ES-I3 (cell line): ENCODE measurements around the gene GRK5.

Source experiments
- H3K36me3 ChIP-seq: 2 replicates; pipeline ENCODE4 v1.6.1; 2013; ENCODE audit warnings: mild to moderate bottlenecking, low read length, control low read depth, moderate library complexity; ENCODE audit not compliant: insufficient read depth
- H3K4me1 ChIP-seq: 2 replicates; pipeline ENCODE4 v1.6.1; 2013; ENCODE audit warnings: mild to moderate bottlenecking, control low read depth, low read length; ENCODE audit not compliant: insufficient read depth
- H3K9ac ChIP-seq: 2 replicates; pipeline ENCODE4 v1.6.1; 2013; ENCODE audit warnings: low read depth, mild to moderate bottlenecking, low read length, moderate library complexity
- H3K9me3 ChIP-seq: 2 replicates; pipeline ENCODE4 v1.6.1; 2013; ENCODE audit warnings: mild to moderate bottlenecking, low read length, moderate library complexity; ENCODE audit not compliant: control insufficient read depth, insufficient read depth

The GRK5 gene

DNA sequence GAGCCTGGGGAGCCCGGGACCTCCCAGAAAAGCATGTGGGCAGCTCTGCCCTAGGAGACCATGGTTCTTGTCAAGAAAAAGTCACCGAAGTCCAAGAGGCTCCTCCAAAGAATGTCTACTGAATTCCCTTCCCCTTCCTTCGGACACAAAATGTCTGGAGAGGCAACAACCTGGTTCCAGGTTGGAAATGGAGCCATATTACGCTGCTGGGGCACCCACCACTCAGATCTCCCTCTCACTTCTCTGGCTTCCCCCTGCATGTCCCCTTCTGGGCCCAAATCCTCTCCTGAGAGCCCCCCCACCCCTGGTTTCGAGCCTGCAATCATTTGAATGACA is 282.6 kb downstream of the GRK5 start:
- no peaks in the 10 kb centered on the region for H3K4me1 ChIP-seq
- H3K9me3 ChIP-seq, result no peaks in the 10 kb centered on the region
- no peak overlapping the region; the same call in 1 of the 2 replicates for H3K9ac ChIP-seq
- no peaks in the 10 kb centered on the region for H3K36me3 ChIP-seq

DNA sequence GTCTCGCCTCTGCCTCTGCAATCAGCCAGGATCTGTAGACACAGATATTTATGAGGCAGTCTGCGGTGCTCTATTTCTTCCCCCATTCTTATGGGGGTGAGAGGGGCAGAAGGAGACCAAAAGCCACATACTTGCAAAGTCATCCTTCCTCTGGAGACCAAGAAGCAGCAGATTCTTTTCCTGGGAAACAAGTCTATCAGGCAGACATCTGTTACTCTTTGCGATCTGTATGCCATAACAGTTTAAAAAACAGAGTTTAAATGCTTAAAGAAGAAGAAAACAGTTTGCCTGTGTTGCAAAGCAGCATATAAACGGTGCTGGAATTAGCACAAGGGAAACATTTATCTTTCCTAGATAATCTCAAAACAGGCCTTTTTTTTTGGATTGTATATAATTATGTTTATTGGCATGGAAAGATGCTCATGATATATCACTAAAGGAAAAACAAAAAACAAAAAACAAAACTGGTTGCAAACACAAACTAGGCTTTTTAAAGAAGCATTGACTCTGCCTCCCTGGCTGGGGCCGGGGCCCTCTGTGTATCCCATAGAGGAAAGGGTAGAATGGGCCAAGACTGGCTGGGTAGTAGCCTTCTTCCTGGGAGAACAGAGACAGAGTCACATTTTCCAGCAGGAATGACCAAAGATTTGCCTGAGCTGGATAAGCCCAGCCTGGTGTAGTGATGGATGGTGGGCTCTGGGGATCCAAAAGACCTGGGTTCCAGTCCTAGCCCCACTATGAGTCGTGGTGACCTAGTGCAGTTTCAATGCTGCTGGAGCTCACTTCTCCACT is 284.8 kb downstream of the GRK5 start:
- H3K9me3 ChIP-seq, result no peaks in the 10 kb centered on the region
- H3K4me1 ChIP-seq, result peaks cover 5% of the 10 kb centered on the region; the same call in 1 of the 2 replicates
- no peak overlapping the region for H3K9ac ChIP-seq
- H3K36me3 ChIP-seq, result no peaks in the 10 kb centered on the region

DNA sequence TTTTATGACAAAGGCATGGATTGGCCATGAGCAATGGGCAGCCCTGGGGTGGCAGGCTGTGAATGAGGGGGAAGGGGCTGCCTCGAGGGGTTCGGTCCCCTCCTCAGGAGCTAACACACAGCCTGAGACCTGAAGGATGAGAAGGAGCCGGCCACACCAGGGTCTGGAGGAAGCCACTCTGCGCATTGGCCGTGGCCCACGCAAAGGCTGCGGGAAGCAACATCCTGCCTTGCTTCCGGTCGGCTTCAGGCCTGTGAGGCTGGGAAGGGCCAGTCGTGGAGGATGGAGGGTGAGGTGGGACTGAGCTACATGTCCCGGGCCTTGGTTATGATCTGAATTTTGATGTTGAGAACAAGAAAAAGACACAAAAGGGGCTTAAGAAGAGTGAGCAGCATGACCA is 285.8 kb downstream of the GRK5 start:
- Histone ChIP-seq H3K36me3 (no peaks in the 10 kb centered on the region), H3K9me3 (no peaks in the 10 kb centered on the region), H3K4me1 (peaks cover 5% of the 10 kb centered on the region; the same call in 1 of the 2 replicates), H3K9ac (no peak overlapping the region)

DNA sequence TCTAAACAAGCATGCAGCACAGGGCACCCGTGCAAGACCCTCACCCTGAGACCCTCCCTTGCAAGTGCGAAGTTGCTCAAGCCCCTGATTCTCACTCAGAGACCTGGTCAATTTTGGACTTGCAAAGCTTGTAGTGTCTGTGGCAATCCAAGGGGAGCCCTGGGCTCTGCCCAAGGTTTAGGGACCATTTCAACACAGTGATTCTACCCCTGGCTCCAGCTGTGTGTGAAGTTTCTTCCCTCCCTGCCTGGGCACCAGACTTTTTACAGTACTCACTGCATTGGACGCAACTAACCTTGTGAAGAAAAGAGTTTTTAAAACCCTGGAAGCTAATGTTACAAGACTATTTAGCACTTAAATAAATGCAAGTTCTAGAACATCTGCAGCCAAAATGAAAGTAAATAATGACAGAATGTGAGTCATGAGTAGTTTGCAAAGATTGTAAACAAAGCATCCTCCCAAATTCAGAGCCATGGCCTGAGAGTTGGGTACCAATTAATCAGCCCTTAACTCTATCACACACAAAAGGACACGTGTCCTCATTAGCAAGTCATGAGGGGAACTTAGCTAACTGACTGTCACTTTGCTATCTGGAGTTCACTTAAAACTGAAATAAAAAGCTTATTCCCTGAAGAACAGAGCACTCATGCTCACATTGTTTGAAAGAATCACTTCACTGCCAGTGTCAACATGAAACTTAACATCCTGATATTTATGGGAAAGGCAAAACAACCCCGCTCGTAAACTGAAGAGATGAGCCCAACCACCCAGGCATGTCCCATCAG is 287.1 kb downstream of the GRK5 start:
- H3K9me3 ChIP-seq, result no peaks in the 10 kb centered on the region
- peaks cover 5% of the 10 kb centered on the region; the same call in 1 of the 2 replicates for H3K4me1 ChIP-seq
- H3K36me3 ChIP-seq, result no peaks in the 10 kb centered on the region
- no peak overlapping the region for H3K9ac ChIP-seq

DNA sequence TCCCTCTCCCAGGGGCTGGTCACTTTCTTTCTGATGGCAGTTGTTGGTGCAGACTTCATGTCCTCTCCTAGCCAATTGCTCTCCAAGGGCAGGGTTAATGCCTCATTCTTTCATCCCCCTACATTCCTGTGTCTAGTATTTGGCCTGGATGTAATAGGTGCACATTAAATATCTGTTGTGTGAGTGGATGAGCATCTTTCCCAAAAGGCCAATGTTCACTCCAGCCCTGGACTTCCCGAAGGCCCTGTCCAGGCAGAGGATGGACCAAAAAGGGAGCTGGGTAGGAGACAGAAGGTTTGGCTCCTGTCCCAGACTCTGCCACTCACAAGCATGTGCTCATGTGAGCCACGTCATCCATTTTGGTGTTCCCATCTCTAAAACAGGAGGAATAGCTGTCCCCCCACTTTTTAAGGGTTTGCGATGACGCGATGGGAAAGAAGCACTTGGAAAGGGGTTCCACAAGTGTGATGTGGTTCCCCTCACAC is 287.7 kb downstream of the GRK5 start:
- no peaks in the 10 kb centered on the region for H3K36me3 ChIP-seq
- peaks cover 5% of the 10 kb centered on the region; the same call in 1 of the 2 replicates for H3K4me1 ChIP-seq
- H3K9ac ChIP-seq, result no peak overlapping the region
- no peaks in the 10 kb centered on the region for H3K9me3 ChIP-seq

DNA sequence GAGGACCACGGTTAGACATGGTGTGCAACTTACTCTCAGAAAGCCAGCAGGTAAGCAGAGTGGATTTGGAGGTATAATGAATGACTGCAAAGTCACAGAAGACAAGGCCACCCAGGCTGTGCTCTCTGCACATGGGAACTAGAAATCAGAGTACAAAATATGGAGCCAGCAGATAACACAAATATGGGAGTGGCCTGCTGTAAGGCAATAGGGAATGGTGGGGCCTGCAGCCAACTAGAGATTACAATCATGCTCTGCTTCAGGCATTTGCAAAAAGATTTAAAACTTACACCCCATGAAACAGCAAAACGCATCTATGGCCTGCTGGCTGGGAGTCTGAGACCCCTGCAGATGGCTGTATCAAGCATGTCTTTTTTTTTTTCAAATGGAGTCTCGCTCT is 288.2 kb downstream of the GRK5 start:
- no peaks in the 10 kb centered on the region for H3K36me3 ChIP-seq
- no peak overlapping the region for H3K9ac ChIP-seq
- H3K4me1 ChIP-seq, result peaks cover 5% of the 10 kb centered on the region; the same call in 1 of the 2 replicates
- H3K9me3 ChIP-seq, result no peaks in the 10 kb centered on the region

DNA sequence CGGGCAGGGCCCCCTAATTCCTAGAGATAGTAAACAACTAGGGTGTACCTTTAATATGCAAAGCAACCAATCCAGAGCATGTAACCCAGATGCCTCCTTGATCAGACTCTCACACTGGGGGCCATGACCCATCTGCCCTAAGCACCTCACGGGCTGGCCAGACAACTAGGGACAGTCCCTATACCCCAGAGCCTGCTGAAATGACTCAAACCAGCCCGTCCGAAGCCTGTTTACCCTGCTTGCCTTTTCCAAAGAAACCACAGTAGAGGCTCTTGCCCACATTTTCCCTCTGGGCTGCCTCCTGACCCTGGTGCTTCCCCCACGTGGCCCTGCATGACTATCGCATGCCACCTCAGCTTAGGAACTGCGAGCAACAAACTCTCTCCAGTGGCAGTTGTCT is 288.9 kb downstream of the GRK5 start:
- Histone ChIP-seq H3K36me3 (no peaks in the 10 kb centered on the region), H3K9ac (no peak overlapping the region), H3K9me3 (no peaks in the 10 kb centered on the region), H3K4me1 (peaks cover 5% of the 10 kb centered on the region; the same call in 1 of the 2 replicates)

DNA sequence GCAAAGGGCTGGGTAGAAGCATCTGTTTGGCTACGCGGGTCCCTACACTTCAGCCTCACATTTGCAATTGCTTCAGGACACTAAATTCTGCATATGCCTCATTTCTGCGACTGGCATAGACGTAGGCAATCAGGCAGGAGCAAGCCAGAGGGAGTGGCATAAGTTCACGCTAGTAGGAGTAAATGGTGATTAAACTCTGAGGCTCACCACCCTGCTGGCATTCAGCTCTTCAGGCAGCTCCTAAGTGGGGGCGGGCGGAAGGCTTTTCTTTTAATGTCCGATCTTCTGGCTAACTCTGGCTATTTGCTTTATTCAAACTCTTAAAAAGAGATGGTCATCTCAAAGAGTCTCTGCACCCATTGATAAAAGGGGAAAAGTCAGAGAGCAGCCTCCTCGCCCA is 289.9 kb downstream of the GRK5 start:
- Histone ChIP-seq H3K9ac (no peak overlapping the region), H3K36me3 (no peaks in the 10 kb centered on the region), H3K4me1 (peaks cover 5% of the 10 kb centered on the region; the same call in 1 of the 2 replicates), H3K9me3 (no peaks in the 10 kb centered on the region)

DNA sequence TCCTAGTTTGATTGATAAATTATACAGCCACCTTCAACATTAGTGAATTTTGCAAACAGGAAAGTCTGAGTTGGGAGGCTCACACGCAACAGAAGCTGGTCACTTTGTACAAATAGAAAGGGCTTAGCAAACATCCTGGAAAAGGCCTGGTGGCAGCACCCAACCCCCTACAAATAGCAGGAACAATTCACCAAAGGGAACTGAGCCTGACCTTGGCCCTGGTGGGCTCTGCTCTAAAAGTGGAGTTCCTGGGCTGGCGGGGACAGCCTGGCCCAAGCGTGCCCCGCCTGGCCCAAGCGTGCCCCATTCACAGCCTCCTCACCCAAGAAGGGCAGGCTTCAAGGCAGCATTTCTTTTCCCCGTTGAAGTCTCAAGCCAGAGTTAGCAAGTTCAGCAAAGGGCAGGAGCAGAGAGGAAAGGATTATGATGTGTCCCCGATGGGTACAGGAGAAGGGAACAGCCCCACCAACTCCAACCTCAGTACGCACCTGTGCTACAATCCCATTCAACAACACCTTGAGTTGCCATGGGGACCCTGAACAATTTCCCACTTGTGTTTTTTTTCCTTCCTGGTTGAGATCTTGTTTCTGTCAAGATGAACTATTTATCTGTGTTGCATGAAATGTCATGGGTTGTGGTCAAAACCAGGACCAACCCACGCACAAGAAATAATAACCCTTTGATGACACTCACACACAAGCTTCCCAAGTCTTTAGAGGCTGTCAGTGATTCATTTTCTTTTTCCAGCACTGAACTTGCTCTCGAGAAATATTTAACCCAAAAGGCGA is 291.7 kb downstream of the GRK5 start:
- Histone ChIP-seq H3K4me1 (peaks cover 9% of the 10 kb centered on the region; the same call in 1 of the 2 replicates), H3K9ac (no peak overlapping the region), H3K9me3 (no peaks in the 10 kb centered on the region)

DNA sequence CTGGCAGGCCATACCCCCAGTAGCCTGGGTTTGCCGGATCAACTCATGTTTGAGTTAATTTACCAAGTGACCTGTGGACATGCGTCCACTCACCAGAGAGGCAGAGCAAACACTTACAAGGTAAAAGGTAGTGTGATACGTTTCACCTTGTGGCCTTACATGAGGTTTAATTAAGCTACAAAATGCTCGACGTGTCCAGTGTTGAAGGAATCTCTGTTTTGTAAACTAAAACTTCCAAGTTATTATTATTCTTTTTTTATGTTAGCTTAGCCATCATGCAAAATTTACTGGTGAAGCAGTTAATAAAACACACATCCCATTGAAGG is 292.3 kb downstream of the GRK5 start:
- Histone ChIP-seq H3K9me3 (no peaks in the 10 kb centered on the region), H3K4me1 (peaks cover 9% of the 10 kb centered on the region; the same call in 1 of the 2 replicates), H3K9ac (no peak overlapping the region), H3K36me3 (no peaks in the 10 kb centered on the region; the same call in 1 of the 2 replicates)

More for the DNA sequence above, 291.7 kb downstream of the GRK5 start:
- no peaks in the 10 kb centered on the region for H3K36me3 ChIP-seq

DNA sequence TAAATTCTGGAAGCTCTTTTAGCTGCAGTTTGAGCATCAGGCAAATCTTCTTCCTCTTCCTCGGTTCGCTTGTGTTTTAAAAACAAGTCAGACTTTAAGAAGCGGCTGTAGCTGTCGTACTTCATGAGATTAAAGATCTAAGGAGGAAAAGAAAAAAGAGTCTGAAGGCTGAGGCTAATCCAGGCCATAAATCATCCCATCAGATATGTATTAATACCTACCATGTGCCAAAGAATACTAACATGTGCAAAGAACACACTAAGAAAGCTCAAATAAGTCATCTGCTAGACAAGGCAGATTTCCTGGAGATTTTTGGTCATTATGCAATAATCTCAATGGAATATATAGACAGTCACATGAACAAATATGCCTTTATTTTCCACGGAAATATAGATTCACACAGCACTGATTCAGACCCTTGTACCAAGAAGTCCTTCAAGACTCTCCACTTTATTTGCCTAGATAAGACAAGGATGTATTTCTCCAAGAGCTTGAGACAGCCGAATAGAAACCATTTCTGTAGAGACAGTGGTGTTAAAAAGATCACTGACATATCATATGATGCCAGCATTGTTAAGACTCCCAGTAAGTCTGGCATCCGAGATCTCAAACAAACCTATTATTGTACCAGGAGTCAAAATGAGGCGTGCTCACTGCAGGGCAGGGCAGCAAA is 292.9 kb downstream of the GRK5 start:
- Histone ChIP-seq H3K36me3 (no peaks in the 10 kb centered on the region; the same call in 1 of the 2 replicates), H3K9me3 (no peaks in the 10 kb centered on the region), H3K4me1 (peaks cover 9% of the 10 kb centered on the region; the same call in 1 of the 2 replicates), H3K9ac (no peak overlapping the region)

DNA sequence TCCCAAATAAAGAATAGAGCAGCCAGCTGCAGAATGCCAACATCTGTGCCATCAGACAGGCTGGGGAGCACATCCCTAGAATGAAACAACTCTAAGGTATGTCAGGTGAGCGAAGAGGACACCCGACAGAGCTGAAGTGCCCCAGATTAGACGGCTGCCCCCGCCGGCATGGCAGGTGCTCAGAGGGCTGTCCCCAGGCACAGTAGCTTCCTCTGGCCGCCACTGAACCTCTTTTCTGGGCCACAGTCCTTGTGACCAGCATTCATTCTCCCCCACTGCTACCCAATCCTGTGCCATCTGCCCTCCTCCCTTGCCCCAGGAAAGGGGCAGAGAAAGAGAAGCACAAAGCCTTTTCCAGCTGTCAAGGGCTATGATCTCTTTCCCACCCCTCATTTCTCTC is 293.4 kb downstream of the GRK5 start:
- Histone ChIP-seq H3K9me3 (no peaks in the 10 kb centered on the region), H3K36me3 (no peaks in the 10 kb centered on the region; the same call in 1 of the 2 replicates), H3K4me1 (peaks cover 9% of the 10 kb centered on the region; the same call in 1 of the 2 replicates), H3K9ac (no peak overlapping the region)

DNA sequence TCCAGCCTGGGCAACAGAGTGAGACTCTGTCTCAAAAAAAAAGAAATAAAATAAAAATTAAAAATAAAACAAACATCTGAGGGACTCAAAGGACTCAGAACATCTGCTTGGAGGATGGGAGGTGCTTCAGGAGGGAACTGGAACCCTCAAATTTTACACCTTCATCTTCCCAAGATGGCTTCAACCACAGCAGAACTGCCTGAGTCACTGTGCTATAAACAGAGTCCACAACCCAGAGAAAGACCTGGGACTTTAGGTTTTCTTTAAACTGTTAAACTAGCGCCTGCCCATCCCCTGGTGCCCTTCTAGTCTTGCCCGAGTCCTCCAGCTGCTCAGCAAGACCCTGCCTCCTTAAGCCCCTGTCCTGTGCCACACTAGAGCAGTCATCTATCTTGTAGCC is 294.3 kb downstream of the GRK5 start:
- H3K36me3 ChIP-seq, result no peaks in the 10 kb centered on the region; the same call in 1 of the 2 replicates
- no peaks in the 10 kb centered on the region for H3K9me3 ChIP-seq
- no peak overlapping the region for H3K9ac ChIP-seq
- H3K4me1 ChIP-seq, result peaks cover 4% of the 10 kb centered on the region; the same call in 1 of the 2 replicates
